ENCODE data around the gene MGLL. TPM values are rescaled to one million over a fixed set of nuclear protein-coding genes. Genes with fewer than 3 reads are reported as not detected.
"Not testable (repeated sequence)": the region's sequence is repeated elsewhere in the genome, so short reads cannot be mapped to it uniquely, and the experiment has no call there.

MGLL gene
- total RNA-seq, 1 donor from 2014 or later: 10.3 TPM

DNA sequence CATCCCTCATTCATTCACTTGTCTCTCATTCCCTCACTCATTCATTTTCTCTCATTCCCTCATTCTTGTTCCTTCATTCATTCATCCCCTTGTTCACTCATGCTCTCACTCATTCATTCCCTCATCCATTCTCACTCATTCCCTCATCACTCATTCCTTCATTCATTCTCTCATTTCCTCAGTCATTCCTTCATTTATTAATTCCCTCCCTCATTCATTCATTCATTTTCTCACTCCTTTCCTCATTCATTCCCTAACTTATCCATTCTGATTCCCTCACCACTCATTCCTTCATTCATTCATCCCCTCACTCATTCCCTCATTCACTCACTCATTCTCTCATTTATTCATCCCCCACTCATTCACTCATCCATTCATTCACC lies 135.8 kb downstream of the MGLL start:
- Mint-ChIP-seq H3K9me3 (ENCODE audit: unreplicated experiment) (peaks cover 2% of the 10 kb centered on the region), H3K4me1 (ENCODE audit: low read depth, unreplicated experiment) (peaks cover 11% of the 10 kb centered on the region), H3K27ac (ENCODE audit: unreplicated experiment) (no peak overlapping the region), H3K27me3 (ENCODE audit: unreplicated experiment) (peaks cover 2% of the 10 kb centered on the region), H3K4me3 (ENCODE audit: unreplicated experiment) (no peak overlapping the region), H3K36me3 (ENCODE audit: unreplicated experiment) (no peaks in the 10 kb centered on the region)
- TF ChIP-seq, protein P1, sequence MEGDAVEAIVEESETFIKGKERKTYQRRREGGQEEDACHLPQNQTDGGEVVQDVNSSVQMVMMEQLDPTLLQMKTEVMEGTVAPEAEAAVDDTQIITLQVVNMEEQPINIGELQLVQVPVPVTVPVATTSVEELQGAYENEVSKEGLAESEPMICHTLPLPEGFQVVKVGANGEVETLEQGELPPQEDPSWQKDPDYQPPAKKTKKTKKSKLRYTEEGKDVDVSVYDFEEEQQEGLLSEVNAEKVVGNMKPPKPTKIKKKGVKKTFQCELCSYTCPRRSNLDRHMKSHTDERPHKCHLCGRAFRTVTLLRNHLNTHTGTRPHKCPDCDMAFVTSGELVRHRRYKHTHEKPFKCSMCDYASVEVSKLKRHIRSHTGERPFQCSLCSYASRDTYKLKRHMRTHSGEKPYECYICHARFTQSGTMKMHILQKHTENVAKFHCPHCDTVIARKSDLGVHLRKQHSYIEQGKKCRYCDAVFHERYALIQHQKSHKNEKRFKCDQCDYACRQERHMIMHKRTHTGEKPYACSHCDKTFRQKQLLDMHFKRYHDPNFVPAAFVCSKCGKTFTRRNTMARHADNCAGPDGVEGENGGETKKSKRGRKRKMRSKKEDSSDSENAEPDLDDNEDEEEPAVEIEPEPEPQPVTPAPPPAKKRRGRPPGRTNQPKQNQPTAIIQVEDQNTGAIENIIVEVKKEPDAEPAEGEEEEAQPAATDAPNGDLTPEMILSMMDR (IDR thresholded peaks at IDR 0.05; ENCODE audit: partially characterized antibody, unreplicated experiment): no peak
- DNase-seq: no peak

DNA sequence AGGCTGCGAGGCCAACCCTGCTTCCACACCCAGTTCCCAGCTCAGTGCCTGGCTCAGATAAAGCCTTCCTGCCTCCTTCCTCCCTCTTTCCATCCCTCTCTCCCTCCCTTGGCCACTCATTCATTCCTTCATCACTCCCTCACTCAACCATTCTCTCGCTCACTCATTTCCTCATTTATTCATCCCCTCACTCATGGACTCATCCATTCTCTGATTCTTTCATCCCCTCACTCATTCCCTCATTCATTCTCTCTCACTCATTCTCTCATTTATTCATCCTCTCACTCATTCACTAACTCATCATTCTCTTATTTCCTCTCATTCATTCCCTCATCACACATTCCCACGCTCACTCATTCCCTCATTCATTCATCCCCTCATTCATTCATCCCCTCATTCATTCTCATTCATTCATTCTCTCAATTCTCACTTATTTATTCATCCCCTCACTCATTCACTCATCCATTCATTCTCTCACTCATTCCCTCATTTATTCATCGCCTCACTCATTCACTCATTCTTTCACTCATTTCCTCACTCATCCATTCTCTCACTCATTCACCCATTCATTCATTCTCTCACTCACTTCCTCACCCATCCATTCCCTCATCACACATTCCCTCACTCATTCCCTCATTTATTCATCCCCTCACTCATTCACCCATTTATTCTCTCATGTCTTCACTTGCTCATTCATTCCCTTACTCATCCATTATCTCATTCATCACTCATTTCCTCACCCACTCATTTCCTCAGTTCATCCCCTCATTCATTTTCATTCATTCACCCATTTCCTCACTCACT lies 136.4 kb downstream of the MGLL start:
- Mint-ChIP-seq H3K36me3 (ENCODE audit: unreplicated experiment) (no peaks in the 10 kb centered on the region), H3K27me3 (ENCODE audit: unreplicated experiment) (peaks cover 2% of the 10 kb centered on the region), H3K9me3 (ENCODE audit: unreplicated experiment) (peaks cover 3% of the 10 kb centered on the region), H3K4me1 (ENCODE audit: low read depth, unreplicated experiment) (peaks cover 11% of the 10 kb centered on the region), H3K4me3 (ENCODE audit: unreplicated experiment) (no peak overlapping the region), H3K27ac (ENCODE audit: unreplicated experiment) (no peak overlapping the region)
- DNase-seq: no peak
- TF ChIP-seq, protein P1 (IDR thresholded peaks at IDR 0.05; ENCODE audit: partially characterized antibody, unreplicated experiment): no peak

DNA sequence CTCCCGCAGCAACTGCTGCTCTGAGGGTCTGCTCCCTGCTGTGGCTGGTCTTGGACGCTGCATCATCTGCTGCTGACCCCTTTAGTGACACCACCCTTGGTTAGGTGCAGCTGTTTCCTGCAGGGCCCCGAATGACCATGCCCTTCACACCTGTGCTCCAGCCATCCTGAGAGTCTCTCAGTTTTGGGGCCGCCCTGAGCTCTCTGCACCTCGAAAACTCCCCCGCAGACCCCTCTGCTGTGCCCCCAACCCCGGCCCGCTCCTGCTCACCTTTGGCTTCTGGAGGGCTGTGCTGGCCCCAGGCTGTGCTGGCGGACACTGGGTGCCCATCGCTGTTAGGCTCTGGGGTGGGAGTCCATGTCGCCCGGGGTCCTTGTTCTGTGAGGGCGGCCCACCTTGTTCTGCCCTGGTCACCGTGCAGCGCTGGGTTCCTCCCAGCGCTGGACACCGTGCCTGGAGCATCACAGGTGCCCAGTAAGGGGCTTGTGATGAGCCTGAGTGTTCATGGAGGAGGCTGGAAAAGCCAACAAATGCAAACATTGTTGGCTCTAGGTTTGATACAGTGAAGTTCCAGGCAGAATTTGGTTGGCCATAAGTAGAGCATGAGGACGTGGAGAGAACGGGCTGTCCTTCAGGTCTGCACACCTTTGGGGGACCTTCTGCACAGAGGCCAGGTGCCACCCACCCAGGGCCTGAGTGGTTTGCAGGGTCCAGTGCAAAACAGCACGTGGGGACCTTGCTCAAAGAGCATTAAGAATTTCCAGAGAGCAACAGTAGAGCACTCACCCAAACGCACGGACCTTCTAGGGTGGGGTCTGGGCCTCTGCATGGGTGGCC lies 137.2 kb downstream of the MGLL start:
- Mint-ChIP-seq H3K4me1 (ENCODE audit: low read depth, unreplicated experiment) (peaks cover 9% of the 10 kb centered on the region), H3K36me3 (ENCODE audit: unreplicated experiment) (no peaks in the 10 kb centered on the region), H3K27me3 (ENCODE audit: unreplicated experiment) (peaks cover 2% of the 10 kb centered on the region), H3K4me3 (ENCODE audit: unreplicated experiment) (no peak overlapping the region), H3K27ac (ENCODE audit: unreplicated experiment) (no peak overlapping the region), H3K9me3 (ENCODE audit: unreplicated experiment) (peaks cover 3% of the 10 kb centered on the region)
- TF ChIP-seq, protein P1 (IDR thresholded peaks at IDR 0.05; ENCODE audit: partially characterized antibody, unreplicated experiment): no peak
- peak; percentile 6 for DNase-seq

DNA sequence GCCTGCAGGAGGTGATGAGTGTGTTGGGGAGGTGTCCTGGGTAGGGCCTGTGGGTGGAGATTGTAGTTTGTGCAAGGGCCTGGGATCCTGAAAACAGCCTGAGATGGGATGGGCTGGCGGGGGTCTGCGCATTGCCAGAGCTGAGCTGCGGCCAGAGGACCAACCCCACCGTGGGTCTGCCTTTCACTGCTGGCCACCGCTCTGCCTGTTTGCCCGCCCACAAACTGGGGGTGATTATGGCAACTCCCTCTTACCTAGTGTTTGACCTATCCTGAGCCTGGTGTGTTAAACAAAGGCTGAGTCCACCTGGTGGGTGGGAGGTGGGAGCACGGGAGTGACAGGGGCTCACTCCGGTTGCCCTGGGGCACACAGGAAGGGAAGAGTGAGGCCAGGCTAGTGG lies 139.8 kb downstream of the MGLL start:
- Mint-ChIP-seq H3K27me3 (ENCODE audit: unreplicated experiment) (peaks cover 6% of the 10 kb centered on the region), H3K4me1 (ENCODE audit: low read depth, unreplicated experiment) (no peaks in the 10 kb centered on the region), H3K36me3 (ENCODE audit: unreplicated experiment) (no peaks in the 10 kb centered on the region), H3K4me3 (ENCODE audit: unreplicated experiment) (no peak overlapping the region), H3K9me3 (ENCODE audit: unreplicated experiment) (peaks cover 3% of the 10 kb centered on the region), H3K27ac (ENCODE audit: unreplicated experiment) (peak overlapping the region; percentile 66)
- TF ChIP-seq, protein P1 (IDR thresholded peaks at IDR 0.05; ENCODE audit: partially characterized antibody, unreplicated experiment): no peak
- peak; percentile 8 for DNase-seq

DNA sequence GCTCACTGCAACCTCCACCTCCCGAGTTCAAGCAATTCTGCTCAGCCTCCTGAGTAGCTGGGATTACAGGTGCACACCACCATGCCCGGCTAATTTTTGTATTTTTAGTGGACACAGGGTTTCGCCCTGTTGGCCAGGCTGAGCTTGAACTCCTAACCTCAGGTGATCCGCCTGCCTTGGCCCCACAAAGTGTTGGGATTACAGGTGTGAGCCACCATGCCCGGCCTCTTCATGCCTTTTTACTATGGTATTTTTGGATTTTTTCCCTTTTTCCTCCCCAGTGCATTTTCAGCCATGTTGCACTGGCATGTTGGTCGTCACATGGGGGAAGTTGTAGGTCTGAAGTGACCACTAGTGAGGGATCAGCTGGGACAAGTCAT lies 140.2 kb downstream of the MGLL start:
- H3K27me3 Mint-ChIP-seq (ENCODE audit: unreplicated experiment); H3K36me3 Mint-ChIP-seq (ENCODE audit: unreplicated experiment); DNase-seq; H3K4me3 Mint-ChIP-seq (ENCODE audit: unreplicated experiment); H3K9me3 Mint-ChIP-seq (ENCODE audit: unreplicated experiment); H3K4me1 Mint-ChIP-seq (ENCODE audit: low read depth, unreplicated experiment): not testable (repeated sequence)
- peak overlapping the region; percentile 66 for H3K27ac Mint-ChIP-seq (ENCODE audit: unreplicated experiment)

Data from glutamatergic neuron (in vitro differentiated cells).